ENCODE results near the gene MYL3.
"Not testable (repeated sequence)": the region's sequence is repeated elsewhere in the genome, so short reads cannot be mapped to it uniquely, and the experiment has no call there.

Gene MYL3

DNA sequence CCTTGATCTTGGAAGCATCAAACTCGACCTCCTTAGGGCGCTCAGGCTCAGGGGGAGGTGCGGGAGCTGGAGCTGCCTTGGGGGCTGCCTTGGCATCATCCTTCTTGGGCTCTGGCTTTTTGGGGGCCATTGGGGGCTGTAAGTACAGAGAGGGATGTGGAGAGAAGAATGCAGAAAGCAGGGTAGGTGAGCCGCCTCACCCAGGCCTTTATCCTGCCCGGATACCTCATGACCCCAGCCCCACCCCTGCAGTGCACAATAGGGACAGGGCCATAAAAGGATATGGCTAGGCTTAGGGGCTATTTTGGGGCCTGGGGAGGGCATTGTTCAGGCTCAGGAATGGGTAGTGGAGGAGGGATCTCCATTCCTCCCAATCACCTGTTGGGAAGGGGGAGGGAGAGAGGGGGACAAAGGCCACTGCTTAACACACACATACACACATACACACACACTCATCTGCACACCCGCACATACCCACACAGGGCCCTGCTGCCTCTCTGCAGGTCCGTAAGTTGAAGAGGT, at the start of gene MYL3:
Gene MYL3 (minus strand): TSS at position 184 of the 522 bp plus-strand sequence. CDS start 54 bp downstream, at position 130.
- no peak for DNase-seq (ENCODE audit: low spot score)

DNA sequence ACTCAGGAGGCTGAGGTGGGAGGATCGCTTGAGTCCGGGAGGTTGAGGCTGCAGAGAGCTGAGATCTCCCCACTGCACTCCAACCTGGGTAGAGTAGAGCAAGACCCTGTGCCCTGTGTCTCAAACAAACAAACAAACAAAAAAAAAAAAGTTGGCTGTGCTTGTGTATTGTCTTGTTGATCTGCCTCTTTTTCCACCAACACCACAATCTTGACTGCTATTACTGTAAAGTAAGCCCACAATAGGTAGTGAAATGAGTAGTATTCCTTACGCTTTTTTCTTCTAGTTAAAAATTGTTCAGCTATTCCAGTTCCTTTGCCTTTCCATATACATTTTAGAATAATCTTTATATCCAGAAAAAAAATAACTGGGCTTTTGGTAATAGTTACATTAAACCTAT, 49.7 kb upstream of the MYL3 start:
- DNase-seq (ENCODE audit: low spot score): no peak

DNA sequence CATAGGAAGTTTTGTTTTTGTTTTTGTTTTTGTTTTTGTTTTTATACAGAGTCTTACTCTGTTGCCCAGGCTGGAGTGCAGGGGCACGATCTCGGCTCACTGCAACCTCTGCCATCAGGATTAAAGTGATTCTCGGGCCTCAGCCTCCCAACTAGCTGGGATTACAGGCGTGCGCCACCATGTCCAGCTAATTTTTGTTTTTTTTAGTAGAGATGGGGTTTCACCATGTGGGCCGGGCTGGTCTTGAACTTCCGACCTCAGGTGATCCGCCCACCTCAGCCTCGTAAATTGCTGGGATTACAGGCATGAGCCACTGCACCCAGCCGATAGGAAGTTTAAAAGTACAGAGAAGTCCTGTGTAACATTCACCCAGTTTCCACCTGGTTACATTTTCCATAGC, 47.7 kb upstream of the MYL3 start:
- DNase-seq (ENCODE audit: low spot score): not testable (repeated sequence)

DNA sequence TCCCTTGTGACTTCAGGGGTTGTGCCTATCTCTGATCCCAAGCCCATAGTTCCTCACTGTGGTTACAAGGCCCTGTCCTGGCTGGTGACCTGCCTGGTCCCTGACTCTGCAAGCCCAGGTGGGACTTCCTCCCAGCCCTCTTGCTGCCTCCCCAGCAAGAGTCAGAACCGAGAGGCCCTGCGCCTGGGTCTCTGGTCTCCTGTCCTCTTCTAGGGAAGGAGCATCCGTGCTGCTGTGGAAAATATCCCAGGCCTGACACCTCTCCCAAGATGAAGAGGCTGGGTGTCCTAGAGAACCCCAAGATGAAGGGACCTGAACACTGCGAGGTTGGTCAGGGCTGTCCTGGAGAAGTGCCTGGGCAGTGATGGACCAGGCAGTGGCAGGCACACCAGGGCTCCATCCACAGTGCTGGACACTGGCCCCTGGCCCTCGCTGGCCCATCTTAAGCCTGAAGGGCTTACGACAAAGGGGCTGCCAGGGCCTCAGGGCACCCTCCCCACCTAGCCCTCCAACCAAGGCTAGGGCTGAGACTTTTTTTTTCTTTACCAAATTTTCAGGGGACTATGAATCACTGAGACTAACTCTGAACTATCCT, 47.0 kb upstream of the MYL3 start:
- no peak for DNase-seq (ENCODE audit: low spot score)

DNA sequence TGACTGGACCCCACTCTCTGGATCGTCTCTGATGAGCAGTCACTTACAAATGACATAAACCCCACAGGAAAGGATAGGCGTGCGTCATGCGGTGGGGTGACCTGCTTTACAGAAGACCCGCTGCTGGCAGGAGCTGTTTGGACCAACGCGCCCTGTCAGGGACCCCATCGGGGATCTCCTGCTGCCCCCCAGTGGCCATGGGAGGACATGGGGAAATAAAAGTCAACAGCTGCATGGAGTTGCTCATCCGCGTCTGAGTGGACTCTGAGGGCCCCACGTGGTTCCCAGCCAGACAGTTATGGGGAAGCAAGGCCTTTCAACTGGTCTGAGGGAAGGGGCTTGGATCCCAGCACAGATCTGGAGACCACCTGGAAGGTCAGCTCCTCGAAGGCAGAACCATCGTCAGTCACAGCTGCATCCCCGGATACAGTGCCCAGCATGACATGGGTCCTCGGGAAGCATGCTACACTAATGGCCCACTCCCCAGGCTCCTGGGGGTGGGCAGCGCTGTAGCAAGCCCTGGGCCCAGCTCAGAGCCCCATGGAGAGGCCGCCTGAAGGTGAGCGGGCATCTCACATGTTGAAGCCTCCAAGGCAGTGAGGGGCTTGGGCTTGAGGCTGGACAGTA, 46.4 kb upstream of the MYL3 start:
- DNase-seq (ENCODE audit: low spot score): peak; percentile 97

DNA sequence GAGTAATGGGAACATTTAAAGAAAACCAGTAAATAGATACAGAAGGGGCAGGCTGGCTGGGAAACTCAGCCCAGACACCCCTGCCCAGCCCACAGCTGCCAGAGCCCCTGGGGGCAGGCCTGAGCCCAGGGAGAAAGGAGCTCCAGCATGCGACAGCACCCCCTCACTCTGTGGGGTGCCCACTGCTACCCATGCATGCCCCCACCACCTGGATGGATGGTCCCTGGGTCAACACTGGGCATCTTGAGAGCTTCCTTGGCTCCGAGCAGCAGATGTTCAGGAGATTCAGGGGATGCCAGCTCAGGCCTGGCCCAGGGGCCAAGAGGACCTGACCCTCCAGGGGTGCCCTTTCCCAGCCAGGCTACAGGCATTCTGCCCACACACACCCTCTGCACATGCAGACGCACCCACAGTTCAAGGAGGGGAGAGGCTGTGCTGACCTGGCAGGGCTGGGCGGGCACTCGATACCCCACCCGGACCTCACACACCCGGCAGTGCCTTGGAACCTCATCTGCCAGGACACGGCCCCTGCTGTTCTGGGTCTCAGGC, 45.8 kb upstream of the MYL3 start:
- DNase-seq (ENCODE audit: low spot score): no peak

DNA sequence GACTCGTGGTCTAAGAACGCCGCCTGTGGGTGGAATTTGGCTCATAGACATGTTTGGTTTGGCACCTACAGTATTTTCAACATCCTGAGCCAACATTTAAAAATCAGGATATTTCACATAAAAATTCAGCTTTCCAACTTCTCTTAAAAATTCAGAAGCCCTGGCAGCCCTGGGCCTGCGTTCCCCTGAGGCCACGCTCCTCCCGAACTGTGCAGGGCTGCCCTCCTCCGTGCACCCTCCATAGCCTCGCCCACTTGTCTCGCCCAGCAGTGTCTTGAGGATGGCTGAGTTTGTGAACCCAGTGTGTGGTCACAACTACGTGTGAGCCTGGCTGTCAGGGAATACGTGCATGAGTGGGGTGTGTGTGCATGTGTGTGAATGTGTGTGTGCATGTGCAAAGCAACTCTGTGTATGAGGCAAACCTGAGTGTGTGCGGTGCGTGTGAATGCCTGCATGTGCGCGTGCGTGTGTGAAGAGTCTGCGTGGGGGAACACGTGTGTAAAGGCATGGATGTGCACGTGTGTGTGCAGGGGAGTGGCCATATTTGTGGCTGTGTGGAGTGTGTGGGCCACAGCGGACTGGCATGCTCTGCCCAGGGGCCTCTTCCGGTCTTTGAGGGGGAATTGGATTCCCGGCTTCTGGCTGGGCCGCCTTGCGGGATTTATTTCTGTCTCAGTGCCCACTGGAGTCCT, 45.2 kb upstream of the MYL3 start:
- peak; percentile 61 for DNase-seq (ENCODE audit: low spot score)

DNA sequence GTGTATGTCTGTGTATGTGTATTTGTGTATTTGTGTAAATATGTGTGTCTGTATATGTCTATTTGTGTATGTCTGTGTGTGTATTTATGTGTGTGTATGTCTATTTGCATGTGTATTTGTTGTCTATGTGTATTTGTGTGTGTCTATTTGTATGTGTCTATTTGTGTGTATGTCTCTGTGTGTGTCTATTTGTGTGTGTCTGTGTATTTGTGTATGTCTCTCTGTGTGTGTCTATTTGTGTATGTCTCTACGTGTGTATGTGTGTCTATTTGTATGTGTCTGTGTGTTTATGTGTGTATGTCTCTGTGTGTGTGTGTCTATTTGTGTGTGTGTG, 44.7 kb upstream of the MYL3 start:
- no peak for DNase-seq (ENCODE audit: low spot score)

DNA sequence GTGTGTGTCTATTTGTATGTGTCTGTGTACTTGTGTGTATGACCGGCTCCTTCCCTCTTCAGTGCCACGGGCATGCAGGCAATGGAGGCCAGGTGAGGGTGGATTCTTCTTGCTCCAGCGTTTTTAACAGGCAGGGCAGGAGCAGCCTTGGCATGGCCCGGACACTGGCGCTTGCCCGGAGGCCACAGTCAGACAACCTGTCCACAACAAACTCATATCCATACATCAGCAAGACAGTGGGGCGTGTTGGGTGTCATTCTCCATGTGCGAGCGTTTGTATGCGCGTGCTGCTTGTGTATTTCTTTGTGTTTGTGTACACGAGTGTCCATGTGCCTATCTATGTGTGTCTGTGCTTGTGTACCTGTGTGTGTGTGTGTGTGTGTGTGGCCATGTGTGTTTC, 44.0 kb upstream of the MYL3 start:
- DNase-seq (ENCODE audit: low spot score): no peak

DNA sequence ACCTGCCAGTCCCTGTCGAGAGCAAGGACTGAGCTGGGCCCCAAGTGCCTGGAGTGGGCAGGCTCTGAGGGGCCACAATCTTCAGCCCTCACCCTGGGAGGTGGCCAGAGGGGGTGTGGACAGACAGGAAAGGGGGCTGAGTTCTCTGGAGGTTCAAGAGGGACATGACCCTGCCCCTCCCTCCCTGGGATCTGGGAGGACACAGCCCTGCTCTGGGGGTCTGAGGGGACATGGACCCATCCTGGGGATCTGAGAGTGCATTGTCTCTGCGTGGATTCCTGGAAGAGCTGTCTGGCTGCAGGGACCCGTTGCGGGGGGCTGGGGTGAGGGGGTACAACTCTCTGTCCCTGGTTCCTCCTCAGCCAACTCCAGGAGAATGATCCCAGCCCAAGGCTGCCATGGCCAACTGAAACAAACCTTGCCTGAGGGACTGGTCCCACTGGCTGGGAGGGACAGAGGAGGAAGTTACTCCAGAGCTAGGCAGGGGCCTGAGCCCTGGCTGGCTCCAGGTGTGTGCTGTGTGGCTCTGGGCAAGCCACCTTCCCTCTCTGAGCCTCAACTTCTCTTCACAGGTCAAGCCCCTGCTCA, 43.3 kb upstream of the MYL3 start:
- no peak for DNase-seq (ENCODE audit: low spot score)

DNA sequence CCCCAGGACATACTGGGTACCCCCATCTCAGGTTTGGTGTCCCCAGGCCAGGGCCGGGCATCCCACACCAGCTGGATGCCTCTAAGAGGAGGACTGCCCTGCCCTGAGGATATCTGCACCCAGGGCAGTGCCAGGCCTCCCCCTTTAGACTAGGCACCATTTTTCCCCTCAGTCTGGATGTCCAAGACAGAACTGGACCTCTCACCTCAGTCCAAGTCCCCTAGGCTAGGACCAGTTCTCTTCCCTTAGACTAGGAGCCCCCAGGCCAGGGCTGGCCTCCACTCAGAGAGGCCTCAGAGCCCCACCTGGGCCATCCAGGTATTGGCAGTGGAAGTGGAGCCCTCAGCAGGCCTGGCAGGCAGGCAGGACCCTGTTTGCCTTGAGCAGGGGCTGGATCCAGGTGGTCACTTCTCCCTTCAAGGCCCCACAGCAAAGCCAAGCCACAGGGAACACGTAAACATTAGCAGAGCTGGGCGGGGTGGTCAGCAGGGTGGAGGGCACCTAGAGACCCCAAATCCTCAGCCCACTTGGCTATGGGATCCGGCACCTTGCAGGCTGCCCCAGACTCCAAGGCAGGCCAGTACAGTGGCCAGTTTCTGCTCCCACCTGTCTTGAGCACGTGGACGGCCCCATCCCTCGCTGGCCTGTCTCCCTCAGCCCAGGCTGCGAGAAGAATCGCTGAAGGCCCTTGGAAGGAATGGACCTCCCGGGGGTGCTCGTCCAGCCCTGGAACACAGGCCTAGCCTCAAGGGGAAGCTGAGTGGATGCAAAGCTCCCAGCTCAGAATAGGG, 42.6 kb upstream of the MYL3 start:
- no peak for DNase-seq (ENCODE audit: low spot score)

DNA sequence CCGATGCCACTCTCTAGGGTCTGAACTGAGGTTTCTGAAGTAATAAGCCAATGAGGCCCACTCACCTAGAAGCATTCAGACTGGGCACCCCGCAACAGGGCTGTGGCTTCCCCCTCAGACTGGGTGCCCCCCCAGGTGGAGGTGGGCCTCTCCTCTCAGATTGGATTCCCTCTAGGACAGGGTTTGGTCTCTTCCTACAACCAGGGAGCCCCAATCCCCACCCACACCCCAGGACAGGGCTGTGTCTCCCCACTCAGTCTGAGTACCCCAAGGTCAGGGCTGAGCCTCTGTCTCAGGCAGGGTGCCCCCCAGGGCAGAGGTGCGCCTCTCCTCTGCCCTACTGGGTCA, 41.9 kb upstream of the MYL3 start:
- DNase-seq (ENCODE audit: low spot score): no peak

DNA sequence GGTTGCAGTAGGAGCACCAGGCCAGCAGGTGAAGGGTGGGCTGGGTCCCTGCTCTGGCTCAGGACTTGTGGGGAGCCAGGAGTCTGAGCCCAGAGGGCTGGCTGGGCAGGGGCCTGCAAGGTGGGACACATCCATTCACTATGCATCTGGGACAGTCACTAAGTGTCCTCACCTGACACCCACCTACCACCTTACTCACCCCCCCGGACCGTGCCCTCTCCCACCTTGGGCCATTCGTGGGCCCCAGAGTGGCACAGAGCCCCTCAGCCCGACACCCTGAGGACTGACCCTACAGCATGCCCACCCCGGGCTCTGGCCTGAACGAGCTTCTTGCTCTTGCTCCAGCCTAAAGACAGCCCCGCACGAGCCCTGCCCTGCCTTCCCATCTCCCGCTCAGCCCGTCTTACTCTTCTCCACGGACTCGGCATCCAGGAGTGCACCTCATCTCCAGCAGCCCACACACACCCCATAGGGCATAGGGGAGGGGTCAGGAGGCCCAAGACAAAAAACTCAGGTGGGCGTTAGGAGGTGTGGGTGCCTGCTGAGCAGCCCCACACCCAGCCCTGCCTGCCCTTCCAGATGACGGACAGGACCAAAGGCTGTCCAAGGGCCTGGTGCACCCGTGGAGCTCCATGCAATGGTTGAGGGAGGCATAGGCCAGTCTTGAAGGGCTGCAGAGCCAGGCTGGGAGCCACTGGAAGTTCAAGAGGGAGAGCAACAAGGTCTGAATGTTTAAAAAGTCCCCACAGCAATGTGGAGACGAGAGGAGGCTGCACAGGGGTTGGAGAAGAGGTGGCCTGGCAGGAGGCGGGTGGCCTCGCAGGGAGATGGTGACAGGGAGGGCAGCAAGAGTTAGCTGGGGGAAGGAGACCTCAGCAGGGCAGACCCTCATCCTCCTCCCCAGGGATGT, 41.3 kb upstream of the MYL3 start:
- DNase-seq (ENCODE audit: low spot score): no peak

DNA sequence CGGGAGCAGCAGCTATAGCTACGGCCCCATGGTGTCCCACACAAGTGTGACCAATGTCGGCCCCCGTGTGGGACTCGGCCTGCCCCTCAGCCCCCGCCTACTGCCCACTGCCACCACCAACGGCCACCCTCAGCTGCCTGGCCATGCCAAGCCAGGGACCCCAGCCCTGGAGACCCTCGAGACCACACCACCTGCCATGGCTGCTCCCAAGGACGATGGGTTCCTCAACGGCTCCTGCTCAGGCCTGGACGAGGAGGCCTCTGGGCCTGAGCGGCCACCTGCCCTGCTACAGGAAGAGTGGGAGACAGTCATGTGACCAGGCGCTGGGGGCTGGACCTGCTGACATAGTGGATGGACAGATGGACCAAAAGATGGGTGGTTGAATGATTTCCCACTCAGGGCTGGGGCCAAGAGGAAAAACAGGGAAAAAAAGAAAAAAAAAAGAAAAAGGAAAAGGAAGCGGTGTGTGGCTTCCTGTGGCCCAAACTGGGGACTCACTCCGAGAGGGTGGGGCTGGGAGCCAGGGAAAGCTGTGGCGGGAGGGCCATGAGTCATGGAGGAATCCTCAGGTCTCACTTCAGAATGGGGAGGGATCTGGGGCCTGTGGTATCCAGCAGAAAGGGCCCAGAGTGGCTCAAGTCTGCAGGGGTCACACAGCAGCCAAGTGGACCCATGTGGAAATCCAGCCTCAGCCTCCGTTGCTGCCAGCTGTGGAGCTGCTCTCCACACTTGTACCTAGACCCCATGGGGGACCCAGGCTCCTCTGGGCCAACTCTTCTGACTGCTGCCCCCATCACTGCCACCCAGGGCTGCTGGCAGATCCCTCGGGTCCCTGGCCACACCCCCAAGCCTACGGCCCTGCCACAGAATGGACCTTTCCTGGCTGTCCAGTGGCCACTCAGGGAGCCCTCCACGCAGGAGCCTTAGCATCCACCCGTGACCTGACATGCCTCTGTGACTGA, 40.4 kb upstream of the MYL3 start:
- DNase-seq (ENCODE audit: low spot score): peak; percentile 83

DNA sequence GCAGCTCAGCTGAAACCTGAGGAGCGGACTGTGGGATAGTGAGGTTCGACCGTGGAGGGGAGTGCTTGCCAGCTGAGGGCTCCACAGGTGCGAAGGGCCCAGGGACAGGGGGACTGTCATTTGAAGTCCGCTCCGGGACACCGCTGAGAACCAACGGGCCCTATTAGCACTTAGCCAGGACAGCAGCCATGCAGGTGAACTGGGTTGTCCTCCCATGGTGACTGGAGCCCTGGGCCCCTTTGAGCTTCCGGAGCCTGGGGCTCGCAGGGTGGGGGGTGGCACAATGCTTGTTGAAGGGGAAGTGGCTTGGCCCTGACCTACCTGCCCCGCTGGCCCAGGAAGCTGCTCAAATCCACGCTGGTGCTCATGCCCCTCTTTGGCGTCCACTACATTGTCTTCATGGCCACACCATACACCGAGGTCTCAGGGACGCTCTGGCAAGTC, 39.0 kb upstream of the MYL3 start:
- DNase-seq (ENCODE audit: low spot score): no peak

DNA sequence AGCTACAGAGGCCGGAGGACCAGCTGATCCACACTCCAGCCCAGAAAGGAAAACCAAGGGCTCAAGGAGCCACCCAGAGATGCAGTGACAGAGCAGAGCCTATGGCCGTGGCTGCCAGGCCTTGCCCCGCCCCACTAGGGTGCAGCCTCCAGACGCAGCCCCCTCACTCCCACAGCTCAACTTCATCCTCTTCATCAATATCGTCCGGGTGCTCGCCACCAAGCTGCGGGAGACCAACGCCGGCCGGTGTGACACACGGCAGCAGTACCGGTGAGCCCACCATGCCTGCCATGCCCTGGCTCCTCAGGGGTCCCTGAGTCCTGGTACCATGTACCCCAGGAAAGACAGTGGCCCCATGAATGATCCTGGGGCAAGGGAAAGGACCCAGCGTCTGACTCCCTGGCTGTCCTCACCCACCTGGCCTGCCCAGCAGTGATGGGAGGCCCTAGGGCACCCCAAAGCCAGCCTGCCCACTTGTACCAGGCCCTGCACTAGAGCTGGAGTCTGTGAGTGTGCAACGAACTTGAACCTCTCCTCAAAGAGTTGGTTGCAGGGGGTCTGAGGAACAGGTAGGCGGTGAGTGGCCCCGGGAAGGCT, 38.4 kb upstream of the MYL3 start:
- DNase-seq (ENCODE audit: low spot score): no peak

DNA sequence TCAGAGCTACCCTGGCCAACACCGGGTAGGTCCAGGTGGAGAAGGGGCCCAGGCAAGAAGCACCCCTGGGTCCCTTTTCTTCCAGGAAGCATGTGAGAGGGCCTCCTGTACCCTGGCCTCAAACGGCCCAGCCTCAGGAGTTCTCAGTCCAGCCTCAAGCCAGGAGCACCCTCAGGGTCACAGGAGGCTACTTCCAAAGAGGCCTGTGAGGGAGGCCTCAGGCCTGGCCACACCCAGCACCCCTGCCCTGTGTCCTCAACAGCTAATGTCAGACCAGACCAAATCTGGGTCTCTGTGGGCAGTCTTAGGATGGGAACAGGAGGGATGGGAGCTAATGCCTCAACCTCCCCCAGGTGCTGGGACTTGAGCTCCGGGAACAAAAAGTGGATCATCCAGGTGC, 37.8 kb upstream of the MYL3 start:
- DNase-seq (ENCODE audit: low spot score): no peak

DNA sequence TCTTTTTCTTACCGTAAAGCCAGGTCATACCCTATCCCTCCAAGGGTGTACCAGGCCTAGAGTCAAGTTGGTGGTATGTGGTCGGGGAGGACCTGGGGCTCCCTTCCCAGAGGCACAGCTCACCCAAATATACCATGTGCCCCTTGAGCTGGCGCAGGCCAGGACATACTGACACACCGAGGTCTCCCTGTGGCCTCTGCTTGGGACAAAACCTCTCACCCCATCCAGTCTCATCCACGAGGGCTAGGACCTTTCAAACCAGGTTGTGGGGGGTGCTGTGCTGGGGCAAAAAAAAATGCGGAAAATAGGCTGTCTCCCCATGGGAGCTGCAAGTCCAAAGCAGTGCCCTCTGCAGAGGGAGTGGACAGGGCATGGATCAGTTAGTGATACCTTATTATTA, 37.1 kb upstream of the MYL3 start:
- DNase-seq (ENCODE audit: low spot score): no peak

DNA sequence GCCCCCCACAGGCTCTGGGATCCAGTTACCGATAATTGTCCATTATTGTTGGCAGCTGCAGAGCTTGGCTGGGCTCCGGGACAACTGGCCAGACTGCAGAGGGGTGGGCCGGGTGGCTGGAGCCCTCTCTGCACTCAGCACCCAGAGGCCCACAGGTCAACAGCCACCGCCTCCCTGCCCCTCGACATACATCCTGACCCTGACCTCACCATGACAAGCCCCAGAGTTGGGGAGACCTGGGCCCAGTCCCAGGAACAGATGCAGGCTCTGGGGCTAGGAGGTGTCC, 36.7 kb upstream of the MYL3 start:
- no peak for DNase-seq (ENCODE audit: low spot score)
